HG03565 (cell line): ENCODE measurements around the gene ZNF316.

Source experiments
- ATAC-seq: cut with Tn5 transposase; IDR thresholded peaks from one replicate; pipeline ENCODE4 v1.9.1; 2021; ENCODE audit warnings: mild to moderate bottlenecking, moderate library complexity; ENCODE audit not compliant: unreplicated experiment

Gene ZNF316

DNA sequence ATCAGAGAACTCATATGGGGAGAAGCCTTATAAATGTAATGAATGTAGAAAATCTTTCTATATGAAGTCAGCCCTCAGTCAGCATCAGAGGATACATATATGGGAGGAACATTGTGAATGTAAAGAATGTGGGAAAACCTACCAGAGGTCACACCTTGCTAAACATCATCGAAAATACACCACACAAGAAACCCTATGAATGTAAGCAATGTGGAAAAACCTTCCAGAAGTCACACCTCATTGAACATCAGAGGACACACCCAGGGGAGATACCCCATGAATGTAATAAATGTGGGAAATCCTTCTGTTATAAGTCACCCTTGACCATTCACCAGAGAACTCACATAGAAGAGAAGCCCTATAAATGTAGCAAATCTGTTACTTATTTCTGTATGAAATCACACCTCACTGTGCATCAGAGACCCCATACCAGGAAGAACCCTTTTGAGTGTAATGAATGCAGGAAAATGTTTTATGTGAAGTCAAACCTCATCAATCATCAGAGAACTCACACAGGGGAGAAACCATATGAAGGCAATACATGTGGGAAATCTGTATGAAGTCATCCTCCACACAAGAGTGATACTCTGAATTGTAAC lies 38.8 kb downstream of the ZNF316 start:
- ATAC-seq, result no peak

GRCh38 chr7:6680146-6680545 lies 43.0 kb downstream of the ZNF316 start:
- ATAC-seq, result no peak

- ATAC-seq, result no peak
Observed at GRCh38 chr7:6691103-6691502, 54.0 kb downstream of the ZNF316 start.

DNA sequence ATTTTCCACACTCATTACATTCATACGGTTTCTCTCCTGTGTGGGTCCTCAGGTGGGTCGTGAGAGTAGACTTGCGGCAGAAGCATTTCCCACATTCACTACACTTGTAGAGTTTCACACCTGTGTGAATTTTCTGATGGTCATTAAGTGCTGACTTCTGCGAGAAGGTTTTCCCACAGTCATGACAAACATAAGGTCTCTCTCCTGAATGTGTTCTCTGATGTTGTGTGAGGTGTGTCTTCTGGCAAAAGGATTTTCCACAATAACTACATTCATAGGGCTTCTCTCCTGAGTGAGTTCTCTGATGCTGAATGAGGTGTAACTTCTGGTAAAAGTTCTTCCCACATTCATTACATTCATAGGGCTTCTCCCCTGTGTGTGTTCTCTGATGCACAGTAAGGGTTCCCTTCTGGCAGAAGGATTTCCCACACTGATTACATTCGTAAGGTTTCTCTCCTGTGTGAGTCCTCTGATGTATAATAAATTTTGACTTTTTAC lies 54.5 kb downstream of the ZNF316 start:
- no peak for ATAC-seq

DNA sequence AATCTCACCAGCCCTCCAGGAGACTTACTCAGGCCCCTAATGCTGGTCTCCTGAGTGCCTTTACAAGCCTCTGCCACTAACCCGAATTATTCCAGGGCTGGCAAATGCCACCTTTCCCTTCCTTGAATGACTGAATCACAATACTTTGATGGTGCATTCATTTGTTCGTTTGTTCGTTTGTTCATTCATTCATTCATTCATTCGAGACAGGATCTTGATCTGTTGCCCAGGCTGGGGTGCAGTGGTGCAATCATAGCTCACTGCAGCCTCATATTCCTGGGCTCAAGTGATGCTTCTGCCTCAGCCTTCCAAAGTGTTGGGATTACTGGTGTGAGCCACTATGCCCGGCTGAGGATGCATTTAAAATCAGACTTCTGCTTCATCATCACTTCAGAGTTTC lies 63.7 kb downstream of the ZNF316 start:
- no peak for ATAC-seq

GRCh38 chr7:6701860-6702259 lies 64.7 kb downstream of the ZNF316 start:
- no peak for ATAC-seq
